ENCODE results near the gene ANKRD35. TPM values are rescaled to one million over a fixed set of nuclear protein-coding genes. Genes with fewer than 3 reads are reported as not detected.
"Not testable (repeated sequence)": the region's sequence is repeated elsewhere in the genome, so short reads cannot be mapped to it uniquely, and the experiment has no call there.

Gene ANKRD35
- total RNA-seq, 1 experiment from 2014 or later: not detected

GRCh38 chr1:145830810-145831209, 54.9 kb downstream of the ANKRD35 start:
- ATAC-seq; H3K4me3 ChIP-seq (replicated peaks in 1 of 2; ENCODE audit: low read depth in 1 of 2, low read length in 2 of 2); H3K4me1 ChIP-seq (ENCODE audit: control insufficient read depth in 1 of 2, insufficient read depth in 2 of 2, low read length in 2 of 2); intact Hi-C loops (cut with micrococcal nuclease); H3K27ac ChIP-seq (ENCODE audit: low read depth, low read length); H3K27me3 ChIP-seq (ENCODE audit: insufficient read depth, low read length); H3K9me3 ChIP-seq (ENCODE audit: control insufficient read depth in 1 of 2, insufficient read depth in 1 of 2, low read depth in 1 of 2, low read length in 2 of 2); DNase-seq (ENCODE audit: low read depth, low spot score); H3K9ac ChIP-seq (ENCODE audit: low read length); H3K9me2 ChIP-seq (ENCODE audit: insufficient read depth); H3K4me2 ChIP-seq (ENCODE audit: low read length); H2AFZ ChIP-seq (ENCODE audit: low read depth, low read length, poor library complexity, severe bottlenecking); BruUV-seq (replicated peaks); POLR2A ChIA-PET; H4K20me1 ChIP-seq (ENCODE audit: insufficient read depth); RAD21 ChIA-PET (ENCODE audit: low non-redundant PET in 1 of 2, low total read pairs in 2 of 2, uncharacterized antibody in 2 of 2, unreplicated experiment in 2 of 2); CTCF ChIA-PET: not testable (repeated sequence)
- Histone ChIP-seq H3K36me3 (ENCODE audit: control insufficient read depth in 1 of 2, insufficient read depth in 2 of 2, low read length in 2 of 2) (peaks cover 59 to 76% of the 10 kb centered on the region in 2 experiments), H3K79me2 (ENCODE audit: insufficient read depth, low read length) (peaks cover 12% of the 10 kb centered on the region; the same call in 1 of the 2 replicates)

GRCh38 chr1:145828367-145829026, 57.2 kb downstream of the ANKRD35 start:
- no peaks in the 10 kb centered on the region for H4K20me1 ChIP-seq (ENCODE audit: insufficient read depth)
- H3K27ac ChIP-seq (ENCODE audit: low read depth, low read length): no peak overlapping the region
- H3K36me3 ChIP-seq (ENCODE audit: control insufficient read depth in 1 of 2, insufficient read depth in 2 of 2, low read length in 2 of 2): peaks cover 48 to 62% of the 10 kb centered on the region in 2 experiments
- no peaks in the 10 kb centered on the region for H3K9me2 ChIP-seq (ENCODE audit: insufficient read depth)
- BruUV-seq (replicated peaks): no TSS peak
- intact Hi-C loops (cut with micrococcal nuclease): no loop called here
- H3K4me2 ChIP-seq (ENCODE audit: low read length): no peak overlapping the region
- no peaks in the 10 kb centered on the region for H3K9me3 ChIP-seq (ENCODE audit: control insufficient read depth in 1 of 2, insufficient read depth in 1 of 2, low read depth in 1 of 2, low read length in 2 of 2)
- ChIA-PET RAD21 (ENCODE audit: low non-redundant PET in 1 of 2, low total read pairs in 2 of 2, uncharacterized antibody in 2 of 2, unreplicated experiment in 2 of 2) (no interaction called here), CTCF (interaction anchor here (1.7 kb wide), 1 partner anchor 17 kb away, joined by 3 read pairs; the partner anchor contains the start of gene NUDT17), POLR2A (no interaction called here)
- TF ChIP-seq EGR1 (IDR thresholded peaks at IDR 0.05; ENCODE audit: low read depth) (no peak), SRF (IDR thresholded peaks at IDR 0.05; ENCODE audit: low read depth) (no peak), ZBTB33 (IDR thresholded peaks at IDR 0.05; ENCODE audit: extremely low read depth, insufficient replicate concordance, low read length) (no peak), POLR2AphosphoS5 (IDR thresholded peaks at IDR 0.05; ENCODE audit: low read depth, low read length) (no peak), SP1 (IDR thresholded peaks at IDR 0.05; ENCODE audit: low read depth) (no peak), TCF7L2 (IDR thresholded peaks at IDR 0.05; ENCODE audit: borderline replicate concordance, extremely low read depth, insufficient read depth, insufficient read length) (no peak), SIN3A (IDR thresholded peaks at IDR 0.05; ENCODE audit: low read depth) (no peak), JUND (IDR thresholded peaks at IDR 0.05) (no peak), FOSL1 (IDR thresholded peaks at IDR 0.05; ENCODE audit: low read depth) (no peak)
- peaks cover 2 to 7% of the 10 kb centered on the region in 2 experiments; a peak in 1 of 4 replicates for H3K4me1 ChIP-seq (ENCODE audit: control insufficient read depth in 1 of 2, insufficient read depth in 2 of 2, low read length in 2 of 2)
- DNase-seq (ENCODE audit: low read depth, low spot score) (no peak), ATAC-seq (no peak)
- H2AFZ ChIP-seq (ENCODE audit: low read depth, low read length, poor library complexity, severe bottlenecking): no peak overlapping the region
- H3K27me3 ChIP-seq (ENCODE audit: insufficient read depth, low read length): no peaks in the 10 kb centered on the region
- H3K4me3 ChIP-seq (replicated peaks in 1 of 2; ENCODE audit: low read depth in 1 of 2, low read length in 2 of 2): no peak overlapping the region
- H3K9ac ChIP-seq (ENCODE audit: low read length): no peak overlapping the region
- peaks cover 31% of the 10 kb centered on the region for H3K79me2 ChIP-seq (ENCODE audit: insufficient read depth, low read length)

Measured in HCT116 (cell line).